ENCODE data around the gene OLFML2B. TPM values are rescaled to one million over a fixed set of nuclear protein-coding genes. Genes with fewer than 3 reads are reported as not detected.
A peak's percentile ranks its signal among the peaks of the same experiment; 100 is the strongest.

The OLFML2B gene
- total and polyA plus RNA-seq, 5 donors, result 1.8 to 8.9 (median 3.0) TPM

- no peak for DNase-seq
- H3K4me1 ChIP-seq (ENCODE audit: control insufficient read depth, insufficient read depth, low read length), result no peaks in the 10 kb centered on the region
- whole genome bisulfite sequencing, result 83% methylated on average over 11 of the region's 11 CpGs
- H3K27me3 ChIP-seq (ENCODE audit: control insufficient read depth, insufficient read depth), result no peaks in the 10 kb centered on the region
- ATAC-seq, result no peak
- intact Hi-C loops (cut with DNase I), result no loop called here
- H3K27ac ChIP-seq (ENCODE audit: low read length), result no peak overlapping the region
- H3K4me3 ChIP-seq (ENCODE audit: low read length), result no peak overlapping the region
- H3K9me3 ChIP-seq (ENCODE audit: control insufficient read depth, low read length), result no peaks in the 10 kb centered on the region
Measured at GRCh38 chr1:161981735-161982506, 41.7 kb downstream of the OLFML2B start.

GRCh38 chr1:161981126-161981525 is 42.5 kb downstream of the OLFML2B start:
- intact Hi-C loops (cut with DNase I), result no loop called here
- Histone ChIP-seq H3K27me3 (ENCODE audit: control insufficient read depth, insufficient read depth) (no peaks in the 10 kb centered on the region), H3K4me3 (ENCODE audit: low read length) (no peak overlapping the region), H3K4me1 (ENCODE audit: control insufficient read depth, insufficient read depth, low read length) (no peaks in the 10 kb centered on the region), H3K9me3 (ENCODE audit: control insufficient read depth, low read length) (no peaks in the 10 kb centered on the region), H3K27ac (ENCODE audit: low read length) (no peak overlapping the region)
- DNase-seq (no peak), ATAC-seq (no peak)
- WGBS, result 85% methylated on average over 8 of the region's 8 CpGs

- DNase-seq (no peak), ATAC-seq (no peak)
- intact Hi-C loops (cut with DNase I), result no loop called here
- 92% methylated on average over 31 of the region's 31 CpGs for WGBS
- no peaks in the 10 kb centered on the region for H3K9me3 ChIP-seq (ENCODE audit: control insufficient read depth, low read length)
- no peak overlapping the region for H3K4me3 ChIP-seq (ENCODE audit: low read length)
- no peaks in the 10 kb centered on the region for H3K27me3 ChIP-seq (ENCODE audit: control insufficient read depth, insufficient read depth)
- H3K4me1 ChIP-seq (ENCODE audit: control insufficient read depth, insufficient read depth, low read length), result peaks cover 10% of the 10 kb centered on the region
- no peak overlapping the region for H3K27ac ChIP-seq (ENCODE audit: low read length)
Measured at GRCh38 chr1:161978011-161978790, 45.5 kb downstream of the OLFML2B start.

- WGBS, result 47% methylated on average over 9 of the region's 9 CpGs
- Histone ChIP-seq H3K4me1 (ENCODE audit: control insufficient read depth, insufficient read depth, low read length) (peaks cover 10% of the 10 kb centered on the region), H3K4me3 (ENCODE audit: low read length) (no peak overlapping the region), H3K9me3 (ENCODE audit: control insufficient read depth, low read length) (no peaks in the 10 kb centered on the region), H3K27me3 (ENCODE audit: control insufficient read depth, insufficient read depth) (no peaks in the 10 kb centered on the region), H3K27ac (ENCODE audit: low read length) (peak overlapping the region; percentile 34)
- intact Hi-C loops (cut with DNase I), result no loop called here
- ATAC-seq, result peak; percentile 81 to 88
- DNase-seq, result peak; percentile 71 to 89 (median 88)
Measured at GRCh38 chr1:161973924-161974845, 49.5 kb downstream of the OLFML2B start.

- H3K9me3 ChIP-seq (ENCODE audit: control insufficient read depth, low read length), result no peaks in the 10 kb centered on the region
- H3K4me1 ChIP-seq (ENCODE audit: control insufficient read depth, insufficient read depth, low read length), result peaks cover 10% of the 10 kb centered on the region
- no peak overlapping the region for H3K27ac ChIP-seq (ENCODE audit: low read length)
- no peaks in the 10 kb centered on the region for H3K27me3 ChIP-seq (ENCODE audit: control insufficient read depth, insufficient read depth)
- H3K4me3 ChIP-seq (ENCODE audit: low read length), result no peak overlapping the region
- ATAC-seq (no peak), DNase-seq (peak in 1 of 3 donors; percentile 59)
- intact Hi-C loops (cut with DNase I), result no loop called here
- WGBS, result 81% methylated on average over 9 of the region's 9 CpGs
Measured at GRCh38 chr1:161972828-161973227, 50.8 kb downstream of the OLFML2B start.

GRCh38 chr1:161970633-161971032 is 53.0 kb downstream of the OLFML2B start:
- H3K27me3 ChIP-seq (ENCODE audit: control insufficient read depth, insufficient read depth), result no peaks in the 10 kb centered on the region
- no peak for ATAC-seq
- DNase-seq, result no peak
- H3K4me3 ChIP-seq (ENCODE audit: low read length), result no peak overlapping the region
- H3K4me1 ChIP-seq (ENCODE audit: control insufficient read depth, insufficient read depth, low read length), result peaks cover 10% of the 10 kb centered on the region
- H3K9me3 ChIP-seq (ENCODE audit: control insufficient read depth, low read length), result no peaks in the 10 kb centered on the region
- H3K27ac ChIP-seq (ENCODE audit: low read length), result no peak overlapping the region
- intact Hi-C loops (cut with DNase I), result no loop called here
- 70% methylated on average over 3 of the region's 3 CpGs for WGBS

- intact Hi-C loops (cut with DNase I), result no loop called here
- no peak overlapping the region for H3K4me3 ChIP-seq (ENCODE audit: low read length)
- no peaks in the 10 kb centered on the region for H3K9me3 ChIP-seq (ENCODE audit: control insufficient read depth, low read length)
- no peaks in the 10 kb centered on the region for H3K27me3 ChIP-seq (ENCODE audit: control insufficient read depth, insufficient read depth)
- no peak for DNase-seq
- WGBS, result 52% methylated on average over 6 of the region's 6 CpGs
- H3K27ac ChIP-seq (ENCODE audit: low read length), result no peak overlapping the region
- H3K4me1 ChIP-seq (ENCODE audit: control insufficient read depth, insufficient read depth, low read length), result peaks cover 10% of the 10 kb centered on the region
- no peak for ATAC-seq
Measured at GRCh38 chr1:161970036-161970435, 53.6 kb downstream of the OLFML2B start.

- Histone ChIP-seq H3K4me1 (ENCODE audit: control insufficient read depth, insufficient read depth, low read length) (no peaks in the 10 kb centered on the region), H3K27me3 (ENCODE audit: control insufficient read depth, insufficient read depth) (no peaks in the 10 kb centered on the region), H3K9me3 (ENCODE audit: control insufficient read depth, low read length) (no peaks in the 10 kb centered on the region), H3K27ac (ENCODE audit: low read length) (no peak overlapping the region), H3K4me3 (ENCODE audit: low read length) (no peak overlapping the region)
- 88% methylated on average over 4 of the region's 4 CpGs for WGBS
- intact Hi-C loops (cut with DNase I), result no loop called here
- ATAC-seq, result no peak
- no peak for DNase-seq
Measured at GRCh38 chr1:161966067-161966466, 57.6 kb downstream of the OLFML2B start.

GRCh38 chr1:161962091-161962887 is 61.4 kb downstream of the OLFML2B start:
- Histone ChIP-seq H3K4me3 (ENCODE audit: low read length) (peak overlapping the region; percentile 42), H3K4me1 (ENCODE audit: control insufficient read depth, insufficient read depth, low read length) (no peaks in the 10 kb centered on the region), H3K27ac (ENCODE audit: low read length) (peak overlapping the region; percentile 71), H3K9me3 (ENCODE audit: control insufficient read depth, low read length) (no peaks in the 10 kb centered on the region), H3K27me3 (ENCODE audit: control insufficient read depth, insufficient read depth) (no peaks in the 10 kb centered on the region)
- no peak for DNase-seq
- intact Hi-C loops (cut with DNase I), result no loop called here
- WGBS, result 52% methylated on average over 8 of the region's 8 CpGs
- peak; percentile 71 to 88 for ATAC-seq

GRCh38 chr1:161958425-161958824 is 65.2 kb downstream of the OLFML2B start:
- no peaks in the 10 kb centered on the region for H3K9me3 ChIP-seq (ENCODE audit: control insufficient read depth, low read length)
- intact Hi-C loops (cut with DNase I), result no loop called here
- 68% methylated on average over 7 of the region's 7 CpGs for WGBS
- H3K4me1 ChIP-seq (ENCODE audit: control insufficient read depth, insufficient read depth, low read length), result no peaks in the 10 kb centered on the region
- no peak overlapping the region for H3K4me3 ChIP-seq (ENCODE audit: low read length)
- no peaks in the 10 kb centered on the region for H3K27me3 ChIP-seq (ENCODE audit: control insufficient read depth, insufficient read depth)
- DNase-seq, result no peak
- no peak overlapping the region for H3K27ac ChIP-seq (ENCODE audit: low read length)
- no peak for ATAC-seq

All from right cardiac atrium (tissue), 5 donors.